Keratinocyte (primary cell): ENCODE measurements around the gene LYPD6B.

Experiments
- CTCF ChIP-seq, 3 experiments: IDR thresholded peaks in 1 of 3; conservative IDR thresholded peaks in 1 of 3; optimal IDR thresholded peaks in 1 of 3; 2 replicates in 2 of 3; 3 replicates in 1 of 3; pipeline versions ENCODE3 to v1.5.1; 2011; ENCODE audit warnings: low read length in 3 of 3, mild to moderate bottlenecking in 3 of 3, moderate library complexity in 2 of 3, control low read depth in 1 of 3, inconsistent platforms in 1 of 3; ENCODE audit not compliant: insufficient read depth in 2 of 3; ENCODE audit errors: extremely low read depth in 1 of 3
- EZH2 ChIP-seq: IDR thresholded peaks from one replicate; pipeline ENCODE4 v1.6.1; 2012; ENCODE audit warnings: inconsistent platforms, mild to moderate bottlenecking, low read length, moderate library complexity

GRCh38 chr2:149023091-149023490 is 15.4 kb upstream of the LYPD6B start:
- TF ChIP-seq EZH2 (no peak), CTCF (optimal IDR thresholded peaks at IDR 0.05 in 1 of 3, IDR thresholded peaks at IDR 0.05 in 1 of 3, conservative IDR thresholded peaks at IDR 0.05 in 1 of 3; ENCODE audit: extremely low read depth in 1 of 3, insufficient read depth in 2 of 3, low read length in 3 of 3) (no peak)
